Astrocyte of the hippocampus (primary cell): ENCODE data around the gene ATP2B2.

Experiments used
- DNase-seq: peaks from one replicate; pipeline ENCODE4 v3.0.0; 2011; ENCODE audit warnings: low read depth, low spot score

Gene ATP2B2

GRCh38 chr3:10470120-10471053 is 35.0 kb downstream of the ATP2B2 start:
- no peak for DNase-seq

GRCh38 chr3:10469441-10470119 is 35.8 kb downstream of the ATP2B2 start:
- DNase-seq: no peak

- DNase-seq: no peak
Observed at GRCh38 chr3:10468613-10469354, 36.6 kb downstream of the ATP2B2 start.

- peak; percentile 44 for DNase-seq
Observed at GRCh38 chr3:10467904-10468612, 37.3 kb downstream of the ATP2B2 start.

- no peak for DNase-seq
Observed at GRCh38 chr3:10467204-10467603, 38.2 kb downstream of the ATP2B2 start.

- DNase-seq: no peak
Observed at GRCh38 chr3:10466186-10466585, 39.2 kb downstream of the ATP2B2 start.

- DNase-seq: no peak
Observed at GRCh38 chr3:10465161-10465560, 40.2 kb downstream of the ATP2B2 start.

GRCh38 chr3:10463533-10464434 is 41.6 kb downstream of the ATP2B2 start:
- no peak for DNase-seq

- DNase-seq: no peak
Observed at GRCh38 chr3:10462641-10463532, 42.5 kb downstream of the ATP2B2 start.

GRCh38 chr3:10460951-10461545 is 44.3 kb downstream of the ATP2B2 start:
- DNase-seq: no peak

GRCh38 chr3:10459954-10460754 is 45.2 kb downstream of the ATP2B2 start:
- peak; percentile 96 for DNase-seq

- DNase-seq: no peak
Observed at GRCh38 chr3:10457560-10457959, 47.8 kb downstream of the ATP2B2 start.

- DNase-seq: no peak
Observed at GRCh38 chr3:10456981-10457380, 48.4 kb downstream of the ATP2B2 start.

GRCh38 chr3:10455545-10455914 is 49.9 kb downstream of the ATP2B2 start:
- no peak for DNase-seq

- no peak for DNase-seq
Observed at GRCh38 chr3:10454907-10455544, 50.4 kb downstream of the ATP2B2 start.

GRCh38 chr3:10453431-10454163 is 51.8 kb downstream of the ATP2B2 start:
- no peak for DNase-seq
